ENCODE measurements around the gene ZNF674.
"Not testable (repeated sequence)": the region's sequence is repeated elsewhere in the genome, so short reads cannot be mapped to it uniquely, and the experiment has no call there.

DNA sequence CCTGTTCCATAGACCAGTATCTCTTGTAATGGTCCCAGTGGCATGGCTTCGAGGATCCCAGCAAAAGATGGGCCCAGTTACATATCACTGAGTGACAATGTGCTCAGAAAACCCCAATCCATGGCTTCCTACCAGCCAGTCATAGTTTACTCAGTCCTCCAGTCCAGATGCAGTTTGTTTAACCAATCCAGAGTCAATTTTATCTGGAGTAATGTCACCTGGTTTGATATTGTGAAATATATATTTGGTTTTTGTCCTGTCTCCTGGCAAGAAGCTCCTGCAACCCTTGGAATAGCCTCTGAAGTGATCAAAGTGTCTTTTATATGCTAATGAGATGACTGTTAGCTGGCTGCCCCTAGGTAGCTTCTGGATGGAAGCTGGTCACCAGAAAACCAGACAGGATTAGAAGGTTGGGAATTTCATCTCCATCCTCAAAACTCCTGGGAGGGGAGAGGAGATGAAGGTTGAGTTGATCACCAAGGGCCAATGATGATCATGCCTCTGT is 14.8 kb downstream of the ZNF674 start:
- TF ChIP-seq, protein P1, sequence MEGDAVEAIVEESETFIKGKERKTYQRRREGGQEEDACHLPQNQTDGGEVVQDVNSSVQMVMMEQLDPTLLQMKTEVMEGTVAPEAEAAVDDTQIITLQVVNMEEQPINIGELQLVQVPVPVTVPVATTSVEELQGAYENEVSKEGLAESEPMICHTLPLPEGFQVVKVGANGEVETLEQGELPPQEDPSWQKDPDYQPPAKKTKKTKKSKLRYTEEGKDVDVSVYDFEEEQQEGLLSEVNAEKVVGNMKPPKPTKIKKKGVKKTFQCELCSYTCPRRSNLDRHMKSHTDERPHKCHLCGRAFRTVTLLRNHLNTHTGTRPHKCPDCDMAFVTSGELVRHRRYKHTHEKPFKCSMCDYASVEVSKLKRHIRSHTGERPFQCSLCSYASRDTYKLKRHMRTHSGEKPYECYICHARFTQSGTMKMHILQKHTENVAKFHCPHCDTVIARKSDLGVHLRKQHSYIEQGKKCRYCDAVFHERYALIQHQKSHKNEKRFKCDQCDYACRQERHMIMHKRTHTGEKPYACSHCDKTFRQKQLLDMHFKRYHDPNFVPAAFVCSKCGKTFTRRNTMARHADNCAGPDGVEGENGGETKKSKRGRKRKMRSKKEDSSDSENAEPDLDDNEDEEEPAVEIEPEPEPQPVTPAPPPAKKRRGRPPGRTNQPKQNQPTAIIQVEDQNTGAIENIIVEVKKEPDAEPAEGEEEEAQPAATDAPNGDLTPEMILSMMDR (IDR thresholded peaks at IDR 0.05; ENCODE audit: extremely low read depth in 1 of 2, insufficient read depth in 1 of 2, low read depth in 1 of 2, low read length in 2 of 2): not testable (repeated sequence)
- not testable (repeated sequence) for TF ChIP-seq POLR2A (IDR thresholded peaks at IDR 0.05; ENCODE audit: low read depth, low read length); EZH2 (IDR thresholded peaks at IDR 0.05; ENCODE audit: borderline replicate concordance, low read depth, low read length, severe bottlenecking); POLR2AphosphoS5 (IDR thresholded peaks at IDR 0.05; ENCODE audit: insufficient read depth, low read depth, low read length)
- TF ChIP-seq, protein P2, sequence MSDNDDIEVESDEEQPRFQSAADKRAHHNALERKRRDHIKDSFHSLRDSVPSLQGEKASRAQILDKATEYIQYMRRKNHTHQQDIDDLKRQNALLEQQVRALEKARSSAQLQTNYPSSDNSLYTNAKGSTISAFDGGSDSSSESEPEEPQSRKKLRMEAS (IDR thresholded peaks at IDR 0.05; ENCODE audit: insufficient read depth, insufficient read length): not testable (repeated sequence)

All from endothelial cell of umbilical vein (primary cell).